K562 (cell line): ENCODE results near the gene PHF21A. TPM values are rescaled to one million over a fixed set of nuclear protein-coding genes. Genes with fewer than 3 reads are reported as not detected.

Experiments used
- ARID2 ChIP-seq: fragments of 450-650 bp; IDR thresholded peaks from 2 replicates; pipeline ENCODE4 v1.6.1; 2017; ENCODE audit warnings: antibody characterized with exemption, mild to moderate bottlenecking
- CLOCK ChIP-seq: fragments of 250-450 bp; sonication (Bioruptor Pico); IDR thresholded peaks from 2 replicates; pipeline ENCODE4 v1.4.0; 2020; ENCODE audit warnings: mild to moderate bottlenecking, moderate library complexity, borderline replicate concordance
- NFE2 ChIP-seq: IDR thresholded peaks from 2 replicates; pipeline ENCODE4 v1.6.1; 2014; ENCODE audit warnings: antibody characterized with exemption, low read depth
- SETDB1 ChIP-seq: IDR thresholded peaks from one replicate; pipeline ENCODE4 v1.6.1; 2012; ENCODE audit warnings: low read length, control low read depth, inconsistent platforms
- SUPT5H ChIP-seq: fragments of 450-650 bp; IDR thresholded peaks from 2 replicates; pipeline ENCODE4 v1.6.1; 2016
- ZNF561 ChIP-seq: fragments of 450-650 bp; formaldehyde crosslinking; conservative IDR thresholded peaks from 2 replicates; pipeline ENCODE4 v1.4.0; 2020; ENCODE audit warnings: mild to moderate bottlenecking, moderate library complexity
- ZNF589 ChIP-seq: fragments of 200-800 bp; sonication (Bioruptor generic); IDR thresholded peaks from 2 replicates; pipeline ENCODE4 v1.6.1; 2016; ENCODE audit warnings: low read depth, missing genetic modification characterization, missing compliant biosample characterization
- ZNF695 ChIP-seq: fragments of 450-650 bp; formaldehyde crosslinking; IDR thresholded peaks from 2 replicates; pipeline ENCODE4 v1.4.0; 2020; ENCODE audit warnings: mild to moderate bottlenecking, moderate library complexity
- polyA plus RNA-seq, 8 experiments: library from polyadenylated mRNA; depleted of rRNA in 4 of 8; stranded (reverse) in 5 of 8; unstranded in 3 of 8; fragments of >200 nt; fragmentation: Nextera tagmentation in 2 of 8; fragmentation: Illumina TruSeq in 1 of 8; extraction: Ambion mirVana in 2 of 8; extraction: Trizol in 1 of 8; gene quantifications; 2 replicates each; pipeline versions ENCODE4 v1.2.1 to v1.2.3, GENCODE V29; 2011 to 2014; ENCODE audit warnings: inconsistent platforms in 1 of 8, missing spikeins in 1 of 8
- total RNA-seq, 7 experiments: library from RNA; depleted of rRNA in 6 of 7; stranded (reverse); fragments of >200 nt in 6 of 7; fragmentation: Illumina TruSeq in 2 of 7; extraction: Trizol in 2 of 7; gene quantifications; 2 replicates each; pipeline versions ENCODE4 v1.2.1 to v1.2.3, GENCODE V29; 2011 to 2021; ENCODE audit warnings: low replicate concordance in 1 of 7
- TF ChIP-seq, protein P1 (sequence below): fragments of 200-400 bp; formaldehyde crosslinking; IDR thresholded peaks from 2 replicates; pipeline ENCODE4 v1.6.1; 2017; ENCODE audit warnings: mild to moderate bottlenecking, low read depth, low read length, moderate library complexity

The PHF21A gene
- total and polyA plus RNA-seq, 9 of the 15 experiments (the other 6 are each of a cell fraction or from before 2014, with no cell fraction given): 1.5 to 32.4 (median 10.7) TPM

DNA sequence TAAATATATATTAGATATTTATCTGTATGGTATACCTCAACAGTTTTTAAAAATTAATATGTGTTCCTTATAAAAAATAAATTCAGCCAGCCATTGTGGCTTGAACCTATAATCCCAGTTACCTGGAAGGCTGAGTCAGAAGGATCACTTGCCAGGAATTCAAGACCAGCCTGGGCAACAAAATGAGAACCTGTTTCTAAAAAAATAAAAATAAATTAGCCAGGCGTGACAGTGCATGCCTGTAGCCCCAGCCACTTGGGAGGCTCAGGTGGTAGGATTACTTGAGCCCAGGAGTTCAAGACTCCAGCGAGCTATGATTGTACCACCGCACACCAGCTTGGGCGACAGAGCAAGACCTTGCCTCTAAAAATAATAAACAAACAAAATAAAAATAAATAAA, 54.9 kb downstream of the PHF21A start (continued):
- TF ChIP-seq CLOCK (CRISPR knock-in tag) (no peak), SUPT5H (no peak), NFE2 (no peak), SETDB1 (no peak), ZNF695 (CRISPR knock-in tag) (no peak), ZNF561 (no peak), ZNF589 (CRISPR knock-in tag) (no peak), ARID2 (no peak)
- TF ChIP-seq, protein P1, sequence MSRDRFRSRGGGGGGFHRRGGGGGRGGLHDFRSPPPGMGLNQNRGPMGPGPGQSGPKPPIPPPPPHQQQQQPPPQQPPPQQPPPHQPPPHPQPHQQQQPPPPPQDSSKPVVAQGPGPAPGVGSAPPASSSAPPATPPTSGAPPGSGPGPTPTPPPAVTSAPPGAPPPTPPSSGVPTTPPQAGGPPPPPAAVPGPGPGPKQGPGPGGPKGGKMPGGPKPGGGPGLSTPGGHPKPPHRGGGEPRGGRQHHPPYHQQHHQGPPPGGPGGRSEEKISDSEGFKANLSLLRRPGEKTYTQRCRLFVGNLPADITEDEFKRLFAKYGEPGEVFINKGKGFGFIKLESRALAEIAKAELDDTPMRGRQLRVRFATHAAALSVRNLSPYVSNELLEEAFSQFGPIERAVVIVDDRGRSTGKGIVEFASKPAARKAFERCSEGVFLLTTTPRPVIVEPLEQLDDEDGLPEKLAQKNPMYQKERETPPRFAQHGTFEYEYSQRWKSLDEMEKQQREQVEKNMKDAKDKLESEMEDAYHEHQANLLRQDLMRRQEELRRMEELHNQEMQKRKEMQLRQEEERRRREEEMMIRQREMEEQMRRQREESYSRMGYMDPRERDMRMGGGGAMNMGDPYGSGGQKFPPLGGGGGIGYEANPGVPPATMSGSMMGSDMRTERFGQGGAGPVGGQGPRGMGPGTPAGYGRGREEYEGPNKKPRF: no peak
